Measurements from ENCODE around the gene THADA.

The THADA gene

DNA sequence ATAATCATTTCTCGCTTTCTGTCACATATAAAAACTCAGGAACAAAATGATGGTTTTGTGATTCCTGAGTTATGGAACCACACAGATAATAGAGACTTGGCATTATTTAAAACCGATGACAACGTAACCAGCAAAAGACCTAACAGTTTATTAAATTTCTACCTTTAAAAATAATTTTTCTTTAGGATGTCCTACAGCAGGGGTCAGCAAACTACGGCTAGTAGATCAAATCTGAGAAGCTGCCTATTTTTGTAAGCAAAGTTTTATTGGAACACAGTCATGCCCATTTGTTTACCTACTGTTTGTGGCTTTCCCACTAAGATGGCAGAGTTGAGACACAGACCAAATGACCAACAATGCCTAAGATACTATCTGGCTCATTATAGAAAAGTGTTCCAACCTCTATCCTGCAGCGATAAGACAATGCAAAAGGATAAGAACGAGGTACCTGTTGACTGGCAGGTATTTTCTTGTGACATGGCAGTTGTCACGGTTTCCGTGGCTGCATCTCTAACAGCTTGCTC lies 316.5 kb downstream of the THADA start:
- no peak for DNase-seq (ENCODE audit: low read depth in 2 of 3, low spot score in 2 of 3)

DNA sequence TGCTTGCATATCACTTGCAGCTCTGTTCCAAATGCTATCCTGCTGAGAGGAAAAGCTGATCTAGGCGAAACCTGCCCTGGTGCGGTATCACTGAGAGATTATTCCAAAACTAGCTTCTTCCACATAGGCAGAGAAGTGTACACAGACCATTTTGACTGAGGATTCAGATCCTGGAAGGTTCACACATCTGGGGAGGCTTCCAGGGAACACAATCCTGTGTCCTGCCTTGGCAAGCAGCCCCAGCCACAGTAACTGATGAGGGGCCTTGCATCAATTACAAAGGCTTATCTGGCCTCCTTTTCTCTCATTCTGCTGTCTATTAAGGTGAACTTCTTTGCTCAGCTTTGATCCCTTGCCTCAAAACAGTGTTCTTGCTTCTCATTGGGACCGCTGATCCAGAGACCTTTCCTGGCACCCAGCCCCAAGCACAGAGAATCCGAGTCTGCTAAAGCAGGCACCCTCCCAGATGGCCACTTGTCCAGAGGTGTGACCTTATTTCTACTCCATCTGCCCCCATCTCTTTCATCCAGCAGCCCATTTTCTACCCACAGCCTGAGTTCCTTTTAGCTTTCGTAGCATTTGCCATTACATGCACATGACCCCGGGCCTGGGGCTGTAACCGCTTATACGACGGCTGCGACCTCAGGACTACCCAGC lies 317.1 kb downstream of the THADA start:
- no peak for DNase-seq (ENCODE audit: low read depth in 2 of 3, low spot score in 2 of 3)

DNA sequence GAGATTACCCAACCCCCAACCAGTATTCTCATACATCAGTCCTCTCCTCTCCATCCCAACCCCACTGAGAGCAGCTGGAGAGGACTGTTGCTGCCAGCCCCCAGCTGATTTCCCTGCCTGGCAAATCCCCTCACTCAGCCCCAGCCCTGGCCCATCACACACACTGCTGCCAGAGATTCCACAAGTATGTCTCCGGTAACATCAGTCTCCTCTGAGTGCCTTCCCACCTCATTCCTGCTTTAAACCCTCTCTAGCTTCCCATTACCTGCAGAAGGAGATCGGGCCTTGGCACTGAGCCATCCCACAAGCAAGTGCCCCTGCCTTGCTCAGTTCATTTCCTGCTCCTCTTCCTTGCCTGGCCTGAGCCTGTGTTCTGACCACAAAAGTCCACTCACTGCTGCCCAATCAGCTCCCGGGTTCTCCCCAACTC lies 318.9 kb downstream of the THADA start:
- DNase-seq (ENCODE audit: low read depth in 2 of 3, low spot score in 2 of 3), result no peak

DNA sequence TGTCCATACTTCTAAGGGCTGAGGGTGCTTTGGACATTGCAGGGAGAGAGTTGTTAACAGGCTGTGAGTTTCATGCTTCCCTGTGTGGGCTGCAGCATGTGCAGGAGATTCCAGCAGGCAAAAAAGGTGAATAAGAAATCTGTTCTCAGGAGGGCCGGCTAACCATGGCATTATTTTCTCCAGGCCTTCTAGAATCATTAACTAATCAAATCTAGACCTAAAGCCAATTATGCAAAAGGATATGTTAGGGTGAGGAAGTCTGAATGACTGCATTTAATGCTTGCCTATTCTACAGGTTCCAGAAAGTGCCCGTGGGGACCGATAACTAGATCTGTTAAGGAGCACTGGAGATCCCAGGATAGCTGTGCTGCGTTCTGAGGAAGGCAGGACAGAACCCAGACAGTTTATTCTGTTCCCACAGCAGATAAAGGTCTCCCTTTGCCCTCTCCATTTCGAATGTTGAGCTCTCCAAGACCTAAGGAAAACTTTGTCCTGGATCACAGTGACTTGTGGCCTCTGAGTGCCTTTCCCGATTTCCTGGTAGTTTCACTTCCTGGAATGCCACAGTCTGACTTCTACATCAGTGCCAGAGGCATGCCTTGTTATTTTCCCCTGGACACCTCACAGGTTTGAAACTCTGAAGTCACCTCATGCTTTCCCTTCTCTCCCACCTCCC lies 319.4 kb downstream of the THADA start:
- no peak for DNase-seq (ENCODE audit: low read depth in 2 of 3, low spot score in 2 of 3)

GRCh38 chr2:43274721-43275120 lies 321.1 kb downstream of the THADA start:
- DNase-seq (ENCODE audit: low read depth in 2 of 3, low spot score in 2 of 3), result no peak

- DNase-seq (ENCODE audit: low read depth in 2 of 3, low spot score in 2 of 3), result no peak
Measured at GRCh38 chr2:43274055-43274454, 321.8 kb downstream of the THADA start.

GRCh38 chr2:43273529-43273928 lies 322.3 kb downstream of the THADA start:
- peak in 1 of 3 experiments; percentile 5 for DNase-seq (ENCODE audit: low read depth in 2 of 3, low spot score in 2 of 3)

DNA sequence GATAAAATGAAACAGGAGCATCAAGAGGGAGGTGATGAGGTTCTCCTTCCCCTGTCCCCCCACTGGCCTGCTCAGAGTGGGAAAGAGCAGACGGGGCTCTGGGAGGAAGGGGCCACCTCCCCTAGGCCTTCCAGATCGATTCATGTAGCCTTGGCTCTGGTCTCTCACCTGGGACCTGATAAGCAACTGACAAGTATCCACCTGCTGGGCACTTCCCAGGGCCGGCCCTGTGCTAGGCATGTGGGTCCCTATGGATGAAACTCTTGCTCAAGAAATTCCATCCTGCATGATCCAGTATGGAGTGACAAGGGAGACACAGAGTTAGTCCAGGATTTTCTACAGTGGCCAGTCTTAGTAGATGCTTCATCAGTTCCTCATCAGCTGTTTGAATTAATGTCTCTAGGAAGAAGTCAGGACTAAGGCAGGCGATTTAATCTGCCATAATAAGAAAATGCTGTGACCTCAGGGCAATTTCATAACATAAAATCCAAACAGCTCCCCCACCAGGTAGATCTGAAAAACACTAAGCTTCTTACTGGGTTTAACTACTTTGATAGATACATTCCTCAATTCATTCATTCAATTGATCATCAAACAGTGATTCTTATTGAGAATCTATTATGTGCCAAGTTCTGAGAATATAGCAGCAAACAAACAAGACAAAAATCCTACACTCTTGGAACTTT lies 324.8 kb downstream of the THADA start:
- no peak for DNase-seq (ENCODE audit: low read depth in 2 of 3, low spot score in 2 of 3)

- no peak for DNase-seq (ENCODE audit: low read depth in 2 of 3, low spot score in 2 of 3)
Measured at GRCh38 chr2:43270461-43270860, 325.4 kb downstream of the THADA start.

DNA sequence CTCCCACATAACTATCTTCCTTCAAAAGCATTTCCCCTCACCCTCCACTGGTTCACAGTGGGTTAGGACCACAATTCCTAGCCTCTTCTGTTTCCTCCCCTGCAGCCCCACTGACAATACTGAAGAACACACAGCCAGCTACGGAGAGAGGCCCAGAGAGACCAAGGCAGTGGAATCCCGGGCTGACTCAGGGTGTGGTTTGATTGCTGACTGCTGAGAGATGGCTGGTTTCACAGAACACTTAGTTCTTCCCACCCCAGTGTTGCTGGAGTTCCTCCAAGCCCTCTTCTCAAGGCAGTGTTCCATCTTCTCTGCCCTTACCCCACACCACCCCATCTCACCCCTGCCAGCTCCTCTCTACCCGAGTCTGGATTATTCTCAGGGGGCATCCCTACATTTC lies 326.1 kb downstream of the THADA start:
- no peak for DNase-seq (ENCODE audit: low read depth in 2 of 3, low spot score in 2 of 3)

DNA sequence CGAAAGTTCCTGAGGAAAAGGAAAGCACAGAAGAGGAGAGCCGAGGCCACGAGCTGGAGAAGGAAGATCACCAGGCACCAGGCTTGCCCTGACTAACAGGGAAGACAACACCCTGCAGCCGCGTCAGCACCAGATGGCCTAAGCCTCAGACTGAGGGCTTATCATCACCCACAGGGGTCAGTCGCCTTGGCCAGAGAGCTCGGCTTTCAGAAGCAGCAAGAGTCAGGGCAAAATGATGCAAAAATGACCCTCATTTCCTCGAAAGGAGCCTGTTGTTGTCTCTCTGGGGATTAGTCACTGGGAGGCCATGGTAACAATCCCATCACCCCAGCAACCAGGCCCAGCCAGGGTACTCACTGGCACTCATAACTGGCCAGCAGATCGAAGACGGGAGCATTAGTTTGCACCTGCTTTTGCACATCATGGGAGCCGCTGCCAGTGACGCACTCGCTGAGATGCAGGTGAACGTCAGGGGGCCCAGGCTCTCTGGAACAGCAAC lies 326.7 kb downstream of the THADA start:
- DNase-seq (ENCODE audit: low read depth in 2 of 3, low spot score in 2 of 3), result no peak

DNA sequence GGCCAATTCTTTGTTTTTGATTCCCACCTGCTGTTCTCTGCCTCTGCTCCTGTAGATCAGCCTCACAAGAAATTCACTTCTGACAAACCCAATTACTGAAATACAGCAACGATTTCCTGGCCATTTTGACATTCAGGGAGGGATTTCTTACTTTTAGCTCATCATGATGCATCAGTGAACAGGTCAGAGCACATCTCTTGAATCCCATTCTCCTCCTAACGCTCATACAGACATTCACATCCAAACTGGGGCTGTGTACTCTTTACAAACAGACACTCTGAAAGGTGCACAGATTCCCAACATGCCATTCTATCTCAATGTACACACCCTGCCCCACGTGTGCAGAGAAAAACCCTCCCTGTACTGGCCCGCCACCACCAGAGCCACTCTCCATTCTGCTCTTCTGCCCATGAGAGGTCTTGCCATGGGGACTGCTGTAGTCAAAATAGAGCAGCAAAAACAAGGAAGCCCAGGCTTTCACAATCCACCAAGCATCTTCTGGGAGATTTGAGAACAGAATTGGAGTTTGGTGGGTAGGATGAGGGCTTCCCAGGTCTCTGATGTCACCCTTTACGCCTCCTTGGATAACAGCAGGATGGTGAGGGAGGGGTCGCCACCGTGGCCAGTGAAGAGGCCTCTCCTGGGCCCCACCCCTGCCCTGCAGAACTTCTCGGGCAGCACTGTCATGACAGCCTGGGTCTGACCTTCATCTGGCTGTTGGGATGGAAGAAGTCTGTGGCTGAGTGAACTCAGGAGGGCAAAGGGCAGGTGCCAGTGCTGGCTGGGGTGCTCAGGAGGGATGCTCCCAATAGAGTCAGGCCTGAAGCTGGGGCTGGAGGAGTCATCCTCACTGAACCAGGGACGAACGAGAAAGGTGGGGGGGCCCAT lies 327.5 kb downstream of the THADA start:
- no peak for DNase-seq (ENCODE audit: low read depth in 2 of 3, low spot score in 2 of 3)

- DNase-seq (ENCODE audit: low read depth in 2 of 3, low spot score in 2 of 3), result no peak
Measured at GRCh38 chr2:43267381-43267780, 328.5 kb downstream of the THADA start.

GRCh38 chr2:43266711-43267111 lies 329.1 kb downstream of the THADA start:
- no peak for DNase-seq (ENCODE audit: low read depth in 2 of 3, low spot score in 2 of 3)

DNA sequence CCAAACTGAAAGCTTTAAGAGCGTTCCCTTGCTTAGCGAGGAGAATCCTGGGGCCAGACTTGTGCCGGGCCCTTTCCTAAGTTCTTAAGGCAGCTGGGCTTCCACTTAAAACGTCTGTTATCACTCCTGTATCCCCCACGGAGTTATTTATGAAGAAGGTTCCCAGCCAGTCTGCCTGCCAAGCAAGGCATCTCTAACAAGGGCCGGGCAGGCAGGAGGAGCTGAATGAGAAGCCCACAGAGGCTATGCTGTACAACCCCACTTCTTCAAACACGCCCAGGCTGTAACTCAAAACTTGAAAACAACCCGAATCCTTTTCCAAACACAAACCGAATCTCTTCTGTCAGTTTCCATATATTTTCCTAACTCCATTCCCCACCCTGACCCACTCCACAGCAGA lies 330.4 kb downstream of the THADA start:
- no peak for DNase-seq (ENCODE audit: low read depth in 2 of 3, low spot score in 2 of 3)

DNA sequence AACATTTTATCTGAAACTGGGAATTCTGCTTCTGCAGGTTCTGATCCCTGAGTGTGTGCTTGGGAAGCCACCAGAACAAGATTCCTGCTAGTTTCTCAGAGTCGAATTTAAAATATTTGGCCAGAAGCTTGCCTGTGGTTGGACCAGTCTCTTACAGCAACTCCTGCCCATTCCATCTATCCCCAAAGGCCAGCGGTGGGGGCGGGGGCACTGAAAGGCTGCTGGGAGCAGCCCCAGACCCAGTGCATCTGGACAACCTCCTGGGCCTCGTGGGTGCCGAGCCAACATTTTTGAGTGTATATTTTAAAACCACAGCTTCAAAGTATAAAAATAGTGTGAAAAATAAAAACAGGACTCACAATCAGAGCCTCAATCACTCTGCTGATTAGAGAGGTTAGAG lies 330.8 kb downstream of the THADA start:
- no peak for DNase-seq (ENCODE audit: low read depth in 2 of 3, low spot score in 2 of 3)

- DNase-seq (ENCODE audit: low read depth in 2 of 3, low spot score in 2 of 3), result no peak
Measured at GRCh38 chr2:43262951-43263350, 332.9 kb downstream of the THADA start.

DNA sequence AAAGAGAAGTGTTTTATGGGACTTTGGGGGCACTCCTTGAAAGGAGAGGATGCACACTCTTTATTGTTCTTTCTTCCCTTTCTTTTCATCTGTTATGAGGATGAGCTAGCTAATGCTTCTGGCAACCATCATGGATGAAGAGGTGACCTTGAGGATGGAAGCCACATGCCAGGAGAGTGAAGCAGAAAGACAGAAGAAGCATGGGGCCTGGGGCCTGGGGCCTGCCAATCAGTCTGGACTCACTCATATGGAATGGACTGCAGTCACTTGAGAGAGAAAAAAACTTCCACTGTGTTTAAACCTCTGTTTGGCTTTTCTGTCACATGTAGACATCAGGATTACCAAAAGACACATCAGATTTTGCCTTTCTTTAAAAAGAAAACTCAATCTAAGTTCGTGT lies 333.6 kb downstream of the THADA start:
- DNase-seq (ENCODE audit: low read depth in 2 of 3, low spot score in 2 of 3), result no peak

DNA sequence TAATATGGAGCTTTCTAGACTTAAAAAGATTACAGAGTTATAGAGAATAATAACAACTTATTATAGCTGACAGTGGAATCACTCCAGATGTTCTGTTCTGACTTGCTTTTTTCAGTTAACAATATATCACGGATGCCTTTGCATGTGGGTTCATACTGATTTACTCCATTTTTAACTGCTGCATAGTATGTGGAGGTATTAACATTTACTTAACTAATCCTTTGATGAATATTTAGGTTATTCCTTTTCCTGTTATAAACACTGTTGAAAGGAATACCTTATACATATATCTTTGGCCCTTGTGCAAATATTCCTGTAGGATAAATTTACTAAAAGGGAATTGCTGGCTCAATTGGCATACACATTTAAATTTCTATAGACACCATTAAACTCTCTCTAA lies 336.3 kb downstream of the THADA start:
- no peak for DNase-seq (ENCODE audit: low read depth in 2 of 3, low spot score in 2 of 3)

- no peak for DNase-seq (ENCODE audit: low read depth in 2 of 3, low spot score in 2 of 3)
Measured at GRCh38 chr2:43258547-43259156, 337.2 kb downstream of the THADA start.

Data from activated CD8-positive, alpha-beta memory T cell treated with anti-CD3 and anti-CD28 coated beads for 48 hours (primary cell).